ENCODE measurements around the gene MYBPH. TPM values are rescaled to one million over a fixed set of nuclear protein-coding genes. Genes with fewer than 3 reads are reported as not detected.

The MYBPH gene
- total RNA-seq, 6 experiments from 2014 or later, result not detected

GRCh38 chr1:203175827-203176241, 208 bp upstream of the MYBPH start:
- H3K27me3 Mint-ChIP-seq (ENCODE audit: insufficient read depth), result no peaks in the 10 kb centered on the region; the same call in 1 of the 2 replicates
- no peak for TF ChIP-seq CTCF (IDR thresholded peaks at IDR 0.05)
- no peak overlapping the region for H3K27ac Mint-ChIP-seq
- H3K4me1 Mint-ChIP-seq (ENCODE audit: low read depth), result peaks cover 41% of the 10 kb centered on the region
- no peak overlapping the region for H3K4me3 Mint-ChIP-seq
- no peak for DNase-seq
- H3K36me3 Mint-ChIP-seq (ENCODE audit: low read depth), result no peaks in the 10 kb centered on the region
- no peaks in the 10 kb centered on the region for H3K9me3 Mint-ChIP-seq

GRCh38 chr1:203174324-203174985, 1.2 kb downstream of the MYBPH start:
- Mint-ChIP-seq H3K27me3 (ENCODE audit: insufficient read depth) (no peaks in the 10 kb centered on the region; the same call in 1 of the 2 replicates), H3K4me1 (ENCODE audit: low read depth) (peaks cover 41% of the 10 kb centered on the region), H3K4me3 (no peak overlapping the region), H3K36me3 (ENCODE audit: low read depth) (no peaks in the 10 kb centered on the region), H3K27ac (no peak overlapping the region), H3K9me3 (no peaks in the 10 kb centered on the region)
- DNase-seq, result no peak
- TF ChIP-seq CTCF (IDR thresholded peaks at IDR 0.05), result no peak

- H3K4me3 Mint-ChIP-seq, result no peak overlapping the region
- peaks cover 37% of the 10 kb centered on the region for H3K4me1 Mint-ChIP-seq (ENCODE audit: low read depth)
- TF ChIP-seq CTCF (IDR thresholded peaks at IDR 0.05), result no peak
- no peaks in the 10 kb centered on the region; the same call in 1 of the 2 replicates for H3K27me3 Mint-ChIP-seq (ENCODE audit: insufficient read depth)
- no peak for DNase-seq
- H3K36me3 Mint-ChIP-seq (ENCODE audit: low read depth), result no peaks in the 10 kb centered on the region
- no peaks in the 10 kb centered on the region for H3K9me3 Mint-ChIP-seq
- H3K27ac Mint-ChIP-seq, result no peak overlapping the region
These were observed 2.1 kb downstream of the MYBPH start for GRCh38 chr1:203173566-203173965.

- no peak for DNase-seq
- Mint-ChIP-seq H3K4me1 (ENCODE audit: low read depth) (peaks cover 32% of the 10 kb centered on the region), H3K27me3 (ENCODE audit: insufficient read depth) (no peaks in the 10 kb centered on the region; the same call in 1 of the 2 replicates)
These were observed 2.5 kb downstream of the MYBPH start for GRCh38 chr1:203173011-203173555.

More at GRCh38 chr1:203173011-203173555, 2.5 kb downstream of the MYBPH start:
- H3K36me3 Mint-ChIP-seq (ENCODE audit: low read depth), result no peaks in the 10 kb centered on the region
- H3K27ac Mint-ChIP-seq, result no peak overlapping the region
- no peak for TF ChIP-seq CTCF (IDR thresholded peaks at IDR 0.05)
- no peaks in the 10 kb centered on the region for H3K9me3 Mint-ChIP-seq
- no peak overlapping the region for H3K4me3 Mint-ChIP-seq
